ENCODE data around the gene MALT1. TPM values are rescaled to one million over a fixed set of nuclear protein-coding genes. Genes with fewer than 3 reads are reported as not detected.
"Not testable (repeated sequence)": the region's sequence is repeated elsewhere in the genome, so short reads cannot be mapped to it uniquely, and the experiment has no call there.

Gene MALT1
- total RNA-seq, 1 experiment from 2014 or later: 27.8 TPM

DNA sequence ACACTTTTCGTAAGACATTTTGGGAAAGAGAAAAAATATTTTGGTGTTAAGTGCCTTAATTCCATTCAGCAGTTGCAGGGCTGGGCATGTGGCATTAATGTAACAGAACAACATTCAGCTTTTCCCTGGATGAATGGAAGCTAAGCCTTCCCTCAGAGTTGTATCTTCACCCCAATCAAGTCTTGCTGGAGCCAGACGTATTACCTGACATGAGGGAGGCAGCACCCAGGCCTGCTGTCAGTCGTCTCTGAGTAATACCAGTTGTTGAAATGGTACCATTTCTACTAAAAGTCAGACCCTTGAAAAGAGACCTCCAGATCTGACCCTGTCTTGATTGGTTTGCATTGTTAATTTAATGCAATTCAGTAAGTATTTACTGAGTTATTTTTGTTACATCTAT is 57.5 kb downstream of the MALT1 start:
- DNase-seq (ENCODE audit: low read depth): no peak

DNA sequence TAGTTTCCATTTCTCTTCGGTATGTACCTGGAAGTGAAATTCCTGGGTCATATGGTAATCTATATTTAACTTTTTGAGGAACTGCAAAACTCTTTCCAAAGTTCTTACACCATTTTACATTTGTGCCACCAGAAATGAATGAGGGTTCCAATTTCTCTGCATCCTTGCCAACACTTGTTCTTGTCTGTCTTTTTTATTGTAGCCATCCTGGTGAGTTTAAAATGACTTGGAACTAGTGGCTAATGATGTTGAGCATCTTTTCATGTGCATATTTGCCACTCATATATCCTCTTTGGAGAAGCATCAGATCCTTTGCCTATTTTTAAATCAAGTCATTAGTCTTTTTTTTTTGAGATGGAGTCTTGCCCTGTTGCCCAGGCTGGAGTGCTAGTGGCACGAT is 59.4 kb downstream of the MALT1 start:
- no peak for DNase-seq (ENCODE audit: low read depth)

DNA sequence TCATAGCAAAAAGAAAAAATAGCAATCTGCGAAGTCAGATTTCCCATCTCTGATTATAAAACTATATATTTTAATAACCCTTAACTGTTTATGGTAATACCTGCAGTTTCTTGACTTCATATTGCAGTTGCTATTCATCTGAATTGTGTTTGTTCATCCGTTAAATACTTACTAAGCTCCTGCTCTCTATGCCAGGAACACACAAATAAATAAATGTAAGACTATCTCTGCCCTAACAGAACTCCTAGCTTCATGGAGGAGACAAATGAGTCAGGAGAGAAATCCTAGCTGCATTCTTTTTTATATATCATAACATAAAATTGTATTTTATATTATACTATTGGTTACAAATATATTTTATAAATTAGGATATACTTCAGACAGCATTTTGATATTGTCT is 61.2 kb downstream of the MALT1 start:
- DNase-seq (ENCODE audit: low read depth): no peak

DNA sequence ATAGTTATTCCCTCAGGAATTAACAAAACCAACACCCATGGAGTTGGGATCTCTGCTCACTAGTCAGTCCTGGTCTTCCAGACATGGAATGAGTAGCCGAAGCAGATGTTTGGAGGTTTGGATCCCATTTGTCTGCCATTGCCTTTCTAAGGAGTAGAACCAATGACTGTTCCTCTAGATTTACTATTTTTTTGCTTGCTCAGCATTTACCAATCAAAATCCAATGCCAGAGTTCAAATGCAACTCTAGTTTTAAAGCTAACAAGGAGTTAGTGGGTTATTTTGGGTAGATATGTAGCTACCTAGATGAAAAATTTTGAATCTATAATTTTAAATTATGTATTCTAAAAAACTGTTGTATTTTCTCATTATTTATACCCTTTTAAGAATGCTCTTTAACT is 62.6 kb downstream of the MALT1 start:
- no peak for DNase-seq (ENCODE audit: low read depth)

DNA sequence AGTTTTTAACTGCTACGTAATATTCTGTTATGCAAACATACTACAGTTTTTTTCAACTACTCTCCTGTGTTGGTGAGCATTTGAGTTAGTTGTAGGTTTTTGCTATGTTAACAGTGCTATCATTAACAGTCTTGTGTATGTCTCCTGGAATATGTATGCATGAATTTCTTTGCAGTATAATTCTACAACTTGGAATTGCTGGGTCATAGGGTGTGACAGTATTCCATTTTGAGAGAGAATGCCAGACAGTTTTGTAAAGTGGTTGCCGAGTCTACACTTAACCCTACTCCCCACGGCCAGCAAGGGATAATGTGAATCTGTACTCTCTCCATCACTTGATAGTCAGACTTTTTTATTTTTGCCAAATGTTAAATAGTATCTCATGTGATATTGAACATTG is 67.1 kb downstream of the MALT1 start:
- DNase-seq (ENCODE audit: low read depth): no peak

DNA sequence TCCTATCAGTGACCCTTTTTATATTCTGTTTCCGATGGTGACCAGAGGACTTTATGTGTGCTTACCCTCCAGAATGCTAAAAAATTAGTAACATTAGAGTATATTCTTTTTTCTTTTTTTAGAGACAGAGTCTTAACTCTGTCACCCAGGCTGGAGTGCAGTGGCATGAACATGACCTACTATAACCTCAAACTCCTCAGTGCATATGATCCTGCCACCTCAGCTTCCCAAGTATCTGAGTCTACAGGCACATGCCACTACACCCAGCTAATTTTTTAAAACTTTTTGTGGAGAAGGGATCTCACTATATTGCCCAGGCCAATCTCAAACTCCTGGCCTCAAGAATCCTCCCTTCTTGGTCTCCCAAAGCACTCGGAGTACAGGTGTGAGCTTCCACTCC is 74.6 kb downstream of the MALT1 start:
- no peak for DNase-seq (ENCODE audit: low read depth)

DNA sequence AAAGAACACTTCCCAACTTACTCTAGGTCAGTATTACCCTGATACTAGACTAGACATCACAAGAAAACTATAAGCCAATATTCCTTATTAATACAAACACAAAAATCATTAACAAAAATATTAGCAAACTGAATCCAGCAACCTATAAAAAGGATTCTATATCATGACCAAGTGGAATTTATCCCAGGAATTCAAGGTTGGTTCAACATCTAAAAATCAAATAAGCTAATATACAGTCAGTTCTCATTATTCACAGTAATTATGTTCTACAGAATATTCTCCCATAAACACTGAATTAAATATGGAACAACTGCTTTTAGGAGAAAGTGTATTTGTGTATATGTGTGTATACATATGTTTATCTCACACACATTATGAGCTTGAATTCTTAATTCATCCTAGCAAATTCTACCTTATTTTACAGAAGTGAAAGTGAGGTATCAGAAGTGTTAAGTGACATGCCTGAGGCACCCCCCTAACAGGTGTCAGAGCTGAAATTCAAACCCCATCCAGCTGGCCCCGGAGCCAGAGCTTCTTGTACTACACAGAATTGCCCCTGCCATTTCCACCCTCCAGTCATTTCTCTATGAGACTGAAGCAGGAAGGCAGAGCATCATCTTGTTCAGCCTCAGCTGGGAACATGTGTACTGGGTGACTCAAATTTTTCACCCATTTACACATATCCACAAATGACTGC is 77.8 kb downstream of the MALT1 start:
- no peak for DNase-seq (ENCODE audit: low read depth)

DNA sequence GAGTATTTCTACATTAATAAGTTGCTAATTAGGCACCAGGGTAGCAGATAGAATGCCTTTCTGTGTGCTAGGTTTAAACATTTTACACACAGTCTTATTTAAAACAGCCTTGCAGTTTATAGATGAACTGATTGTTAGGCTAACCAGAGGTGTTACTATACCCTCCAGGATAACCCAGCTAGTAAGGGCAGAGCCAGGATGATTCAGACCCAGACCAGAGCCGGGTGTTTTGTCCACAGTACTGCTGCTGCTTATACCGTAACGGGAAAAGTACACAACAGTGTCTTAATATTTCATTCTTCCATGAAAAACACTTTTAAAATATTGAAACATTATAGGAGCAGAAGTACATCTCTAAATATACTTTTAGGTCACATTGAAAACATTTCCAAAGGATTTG is 82.7 kb downstream of the MALT1 start:
- DNase-seq (ENCODE audit: low read depth): no peak

DNA sequence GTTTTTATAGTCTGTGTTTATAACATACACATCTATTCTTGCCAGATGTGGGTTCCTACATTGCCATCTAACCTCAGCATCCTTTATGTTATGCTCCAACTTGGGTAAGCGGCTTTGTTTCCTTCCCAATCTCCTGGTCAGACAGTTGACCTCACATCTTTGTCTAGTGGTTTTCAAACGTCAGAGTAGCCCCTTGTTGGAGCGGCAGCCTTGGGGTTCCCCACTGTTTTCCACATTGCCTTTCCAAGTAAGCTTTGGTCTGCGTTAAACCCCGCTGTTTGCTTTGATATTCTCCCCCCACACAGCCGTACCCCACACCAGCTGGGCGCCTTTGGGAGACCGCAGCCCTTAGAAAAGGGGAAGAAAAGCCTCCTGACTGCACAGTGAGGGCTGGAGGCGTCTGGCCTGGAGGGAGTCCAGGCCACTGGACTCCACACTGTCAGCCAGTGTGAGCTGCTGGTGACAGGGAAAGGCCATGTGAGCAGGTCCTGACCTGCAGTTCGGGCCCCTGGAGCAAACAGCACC is 83.3 kb downstream of the MALT1 start:
- DNase-seq (ENCODE audit: low read depth): no peak

DNA sequence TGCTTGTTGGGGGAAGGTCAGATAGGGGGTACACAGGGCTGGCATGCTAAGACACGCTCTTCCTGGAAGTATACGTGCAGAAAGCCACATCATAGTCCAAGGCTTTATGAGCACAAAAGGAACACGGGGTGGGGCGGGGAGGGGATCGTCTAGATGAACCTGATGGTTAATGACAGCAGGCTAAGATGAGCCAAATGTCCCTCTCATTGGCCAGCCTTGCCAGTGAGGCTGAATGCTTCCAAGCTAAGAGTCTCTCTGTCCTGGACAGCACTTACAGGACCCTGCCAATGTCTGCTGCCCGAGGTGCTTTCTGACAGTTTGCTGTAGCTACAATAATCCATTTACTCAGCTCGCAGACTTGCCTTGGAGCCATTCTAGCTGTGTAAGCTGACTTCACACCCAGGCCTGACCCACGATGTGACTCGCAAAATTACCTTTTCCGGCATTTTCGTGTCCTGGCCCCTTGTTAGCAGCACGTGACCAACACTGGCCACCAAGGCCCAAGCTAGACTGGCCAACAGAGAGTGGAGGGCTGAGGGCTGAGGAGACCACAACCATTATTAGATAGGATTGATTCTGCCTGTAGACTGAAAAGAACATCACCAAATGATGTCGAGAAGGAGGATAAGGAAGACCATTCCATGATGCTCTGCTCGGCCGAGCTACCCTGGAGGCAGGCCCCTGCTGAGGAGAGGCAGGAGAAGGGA is 84.2 kb downstream of the MALT1 start:
- DNase-seq (ENCODE audit: low read depth): no peak

DNA sequence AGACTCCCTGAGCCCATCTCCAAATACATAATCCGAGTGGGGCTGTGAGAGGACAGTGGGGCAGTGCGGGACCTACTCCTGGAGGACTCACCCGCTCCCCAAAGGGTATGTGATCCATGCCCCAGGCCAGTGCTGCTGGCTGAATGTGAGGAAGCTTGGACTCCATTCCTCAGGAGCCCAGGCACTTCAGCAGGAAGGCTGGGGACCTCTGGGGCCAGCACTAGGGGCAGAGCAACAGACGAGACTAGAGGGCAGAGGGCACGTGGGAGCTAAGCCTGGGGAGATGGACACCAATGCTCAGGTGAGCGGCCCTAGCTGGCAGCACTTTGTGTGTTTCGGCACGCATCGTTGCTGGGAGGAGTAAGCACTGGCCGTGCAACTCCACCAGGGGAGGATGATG is 84.9 kb downstream of the MALT1 start:
- DNase-seq (ENCODE audit: low read depth): no peak

DNA sequence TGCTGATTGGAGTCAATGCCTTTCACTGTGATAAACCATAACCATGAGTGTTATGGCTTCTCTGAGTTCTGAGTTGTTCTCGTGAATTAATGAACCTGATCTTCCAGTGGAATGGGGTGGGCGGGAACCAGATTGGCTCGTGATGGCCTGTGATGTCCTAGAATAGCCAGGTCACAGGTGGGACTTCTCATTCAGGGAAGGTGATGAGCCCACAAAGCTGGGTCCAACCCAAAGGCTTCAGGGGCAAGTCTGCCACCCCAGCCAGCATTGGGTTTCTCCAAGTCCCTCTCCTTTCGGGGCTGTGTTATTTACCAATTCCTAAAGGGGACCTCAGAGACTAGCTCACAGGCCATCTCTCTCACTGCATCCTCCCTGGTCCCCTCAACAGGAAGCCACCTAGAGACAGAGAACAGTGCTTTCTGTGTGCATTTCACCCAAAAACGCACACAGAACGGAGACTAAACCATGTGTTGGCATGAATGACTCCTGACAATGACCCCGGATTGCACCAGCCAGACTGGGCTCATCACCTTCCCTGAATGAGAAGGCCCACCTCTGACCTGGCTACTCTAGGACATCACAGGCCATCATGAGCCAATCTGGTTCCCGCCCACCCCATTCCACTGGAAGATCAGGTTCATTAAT is 85.5 kb downstream of the MALT1 start:
- no peak for DNase-seq (ENCODE audit: low read depth)

DNA sequence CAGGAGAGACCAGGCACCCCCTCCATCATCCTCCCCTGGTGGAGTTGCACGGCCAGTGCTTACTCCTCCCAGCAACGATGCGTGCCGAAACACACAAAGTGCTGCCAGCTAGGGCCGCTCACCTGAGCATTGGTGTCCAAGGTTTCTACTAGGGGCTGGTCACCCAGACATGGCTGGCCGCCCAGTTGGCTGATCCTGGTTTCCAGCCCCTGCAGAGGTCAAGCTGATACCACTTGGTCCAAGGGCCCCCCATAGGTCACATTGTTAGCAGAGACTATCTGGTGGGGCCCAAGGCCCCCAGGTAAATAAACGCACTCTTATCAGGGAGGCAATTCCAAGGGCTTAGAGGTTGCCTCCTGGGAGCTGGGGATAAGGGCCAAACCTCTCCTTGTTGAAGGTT is 86.1 kb downstream of the MALT1 start:
- not testable (repeated sequence) for DNase-seq (ENCODE audit: low read depth)

DNA sequence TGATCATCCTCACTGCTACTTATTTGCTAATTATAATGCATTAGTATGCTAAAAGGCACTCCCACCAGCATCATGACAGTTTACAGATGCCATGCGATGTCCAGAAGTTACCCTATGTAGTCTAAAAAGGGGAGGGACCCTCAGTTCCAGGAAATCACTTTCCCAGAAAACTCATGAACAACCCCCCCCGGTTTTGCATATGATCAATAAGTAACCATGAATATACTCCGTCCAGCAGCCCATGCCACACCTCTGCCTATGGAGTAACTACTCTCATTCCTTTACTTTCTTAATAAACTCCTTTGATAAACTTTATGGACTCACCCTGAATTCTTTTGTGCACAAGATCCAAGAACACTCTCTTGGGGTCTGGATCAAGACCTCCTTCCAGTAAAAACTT is 86.8 kb downstream of the MALT1 start:
- no peak for DNase-seq (ENCODE audit: low read depth)

DNA sequence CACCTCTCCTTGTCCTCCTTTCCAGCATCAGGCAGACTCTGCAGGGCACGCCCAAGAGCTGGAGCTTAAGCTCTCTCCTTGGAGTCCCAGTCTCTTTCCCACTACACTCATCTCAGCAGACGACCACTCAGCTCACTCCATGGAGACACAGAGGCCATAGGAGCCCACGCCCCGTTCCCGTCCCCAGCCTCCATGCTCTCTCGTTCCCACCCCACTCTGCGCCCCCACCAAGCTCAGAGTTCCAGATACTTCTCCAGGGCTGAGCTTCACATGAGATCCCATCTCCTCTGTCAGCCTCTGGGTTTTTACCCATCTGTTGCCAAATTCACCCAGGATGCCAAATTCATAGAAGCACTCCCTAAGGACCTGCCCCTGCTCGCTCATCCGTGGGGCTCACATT is 87.3 kb downstream of the MALT1 start:
- no peak for DNase-seq (ENCODE audit: low read depth)

DNA sequence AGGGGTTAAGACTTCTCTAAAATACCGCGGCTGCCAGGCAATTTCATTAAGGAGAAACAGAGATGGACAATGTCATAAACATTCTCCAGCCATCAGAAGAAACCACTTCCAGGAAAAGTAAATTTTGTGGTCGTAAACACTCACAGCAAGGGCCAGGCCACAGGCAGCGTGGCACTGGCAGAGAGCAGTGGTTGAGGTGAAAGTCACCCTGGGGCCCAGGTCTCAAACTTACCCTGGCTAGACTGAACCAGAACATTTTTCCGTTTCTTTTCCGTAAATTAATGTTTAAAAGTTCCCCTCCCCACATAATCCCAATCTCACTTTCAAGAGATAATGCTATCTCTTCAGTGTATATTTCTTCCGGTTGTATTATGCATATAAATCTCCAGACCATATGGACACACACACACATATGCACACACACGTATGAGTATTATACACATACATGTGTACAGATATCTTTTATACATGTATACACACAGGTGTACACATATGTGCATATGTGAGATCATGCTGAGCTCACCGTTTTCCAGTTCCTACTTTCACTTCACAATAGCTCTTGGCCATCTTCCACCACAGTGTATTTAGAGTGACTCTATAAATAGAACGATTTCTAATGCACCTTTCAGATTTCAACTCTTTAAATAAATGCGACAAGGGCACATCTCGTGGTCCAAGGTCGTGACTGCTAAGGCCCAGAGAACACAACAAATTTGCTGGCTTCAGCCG is 90.1 kb downstream of the MALT1 start:
- no peak for DNase-seq (ENCODE audit: low read depth)

DNA sequence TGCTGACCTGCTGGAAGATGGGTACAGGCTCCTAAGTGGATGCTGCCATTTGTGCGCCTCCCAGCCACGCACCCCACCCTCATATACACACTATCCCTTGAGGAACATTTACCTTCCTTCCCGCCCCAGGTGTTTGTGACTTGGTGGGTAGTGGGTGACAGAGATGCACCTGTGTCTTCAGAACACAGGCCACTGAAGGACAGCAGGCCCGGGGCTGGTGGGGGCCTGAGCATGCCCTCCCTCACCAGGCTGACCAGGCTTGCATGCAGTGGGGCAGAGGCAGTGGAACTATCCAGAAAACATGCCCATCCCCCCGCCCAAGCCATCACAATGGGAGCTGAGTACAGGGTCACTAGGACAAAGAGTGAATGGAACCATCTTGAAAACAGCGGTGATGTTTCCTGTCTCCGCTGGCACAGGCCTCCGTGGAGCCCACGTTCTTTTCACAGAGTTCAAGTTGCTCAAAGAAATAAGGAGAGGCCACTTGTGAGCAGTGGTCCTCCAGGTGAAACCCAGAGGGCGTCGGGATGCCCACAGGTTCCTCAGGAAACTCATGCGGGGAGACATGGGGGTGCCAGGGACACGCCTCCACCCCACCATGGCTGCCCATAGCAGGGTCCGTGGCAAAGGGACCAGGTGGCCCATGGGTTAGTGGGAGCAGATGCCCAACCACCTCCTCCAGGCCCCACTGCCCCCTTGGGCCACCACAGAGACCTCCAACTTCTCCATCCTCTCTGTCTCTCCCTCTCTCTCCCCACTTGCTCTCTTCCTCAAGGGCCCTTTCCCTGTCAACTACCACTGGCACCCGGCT is 90.9 kb downstream of the MALT1 start:
- DNase-seq (ENCODE audit: low read depth): no peak

DNA sequence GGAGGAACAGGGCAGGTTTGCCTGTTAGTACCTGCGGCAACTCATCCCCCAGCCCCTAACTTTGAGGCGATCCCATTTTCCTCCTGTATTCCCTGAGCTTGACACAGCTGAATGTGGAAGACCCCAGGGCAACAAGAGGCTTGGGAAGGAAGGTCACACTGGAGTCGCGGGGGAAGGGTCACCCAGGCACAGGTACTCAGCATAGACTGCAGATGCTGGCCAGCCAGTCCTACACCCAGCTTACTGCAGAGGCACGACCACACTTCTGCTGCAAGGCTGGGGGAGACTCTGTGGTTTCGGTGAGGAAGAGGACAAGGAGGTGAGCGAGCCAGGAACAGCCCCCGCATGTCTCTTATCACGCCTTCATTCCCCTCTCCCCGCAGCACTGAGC is 91.5 kb downstream of the MALT1 start:
- DNase-seq (ENCODE audit: low read depth): no peak

DNA sequence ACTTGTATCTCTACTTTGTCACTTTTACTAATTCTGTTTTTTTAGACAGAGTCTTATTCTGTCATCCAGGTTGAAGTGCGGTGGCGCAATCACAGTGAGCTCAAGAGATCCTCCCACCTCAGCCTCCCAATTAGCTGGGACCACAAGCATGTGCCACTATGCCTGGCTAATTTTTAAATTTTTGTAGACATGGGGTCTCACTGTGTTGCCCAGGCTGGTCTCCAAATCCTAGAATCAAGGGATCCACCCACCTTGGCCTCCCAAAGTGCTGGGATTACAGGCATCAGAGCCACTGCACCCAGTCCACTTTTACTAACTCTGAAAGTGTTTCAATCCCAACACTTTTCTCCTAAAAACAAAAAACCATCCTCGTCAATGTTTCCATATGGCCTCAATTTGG is 94.9 kb downstream of the MALT1 start:
- DNase-seq (ENCODE audit: low read depth): no peak

DNA sequence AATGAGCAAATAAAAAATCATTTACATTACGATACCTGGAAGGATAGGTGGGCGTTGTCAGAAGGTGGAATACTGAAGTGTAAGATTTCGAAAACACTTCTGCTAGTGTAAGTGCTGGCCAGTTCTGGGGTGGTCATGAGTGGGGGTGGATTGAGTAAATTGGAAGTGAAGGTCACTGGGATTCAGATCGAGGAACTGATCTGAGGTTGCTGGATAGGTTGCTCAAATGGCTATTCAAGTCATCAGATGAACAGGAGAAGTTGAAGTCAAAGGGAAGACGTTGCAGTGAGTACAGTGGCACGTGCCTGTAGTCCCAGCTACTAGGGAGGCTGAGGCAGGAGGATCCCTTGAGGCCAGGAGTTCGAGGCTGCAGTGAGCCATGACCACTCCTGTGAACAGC is 95.7 kb downstream of the MALT1 start:
- no peak for DNase-seq (ENCODE audit: low read depth)

Measured in HT1080 (cell line).